ENCODE results near the gene AMZ2. TPM values are rescaled to one million over a fixed set of nuclear protein-coding genes. Genes with fewer than 3 reads are reported as not detected.
A peak's percentile ranks its signal among the peaks of the same experiment; 100 is the strongest.
"Not testable (repeated sequence)": the region's sequence is repeated elsewhere in the genome, so short reads cannot be mapped to it uniquely, and the experiment has no call there.

Gene AMZ2
- total and polyA plus RNA-seq, 4 donors, result 11.6 to 19.6 (median 17.3) TPM

- no peaks in the 10 kb centered on the region for H3K36me3 ChIP-seq (ENCODE audit: control insufficient read depth in 4 of 4, insufficient read depth in 3 of 4, low read depth in 1 of 4, low read length in 3 of 4)
- H3K27me3 ChIP-seq (ENCODE audit: control insufficient read depth in 4 of 4, insufficient read depth in 4 of 4, low read length in 3 of 4), result peaks cover 3 to 15% (median 8%) of the 10 kb centered on the region in 4 donors
- H3K27ac ChIP-seq (ENCODE audit: low read depth in 1 of 2, low read length in 2 of 2), result no peak overlapping the region
- peak; percentile 73 for DNase-seq (ENCODE audit: low spot score)
- peak overlapping the region in 2 of 3 donors; percentile 31 to 59 for H3K4me3 ChIP-seq (ENCODE audit: low read depth in 1 of 3, low read length in 3 of 3)
- WGBS, result 5% methylated on average over 31 of the region's 31 CpGs
- H3K9ac ChIP-seq (ENCODE audit: low read depth in 1 of 2, low read length in 2 of 2), result no peak overlapping the region
- TF ChIP-seq NR2F2 (IDR thresholded peaks at IDR 0.05), result peak; percentile 14
- TF ChIP-seq RAD21 (IDR thresholded peaks at IDR 0.05), result peak; percentile 63 to 77
- TF ChIP-seq, protein P1, sequence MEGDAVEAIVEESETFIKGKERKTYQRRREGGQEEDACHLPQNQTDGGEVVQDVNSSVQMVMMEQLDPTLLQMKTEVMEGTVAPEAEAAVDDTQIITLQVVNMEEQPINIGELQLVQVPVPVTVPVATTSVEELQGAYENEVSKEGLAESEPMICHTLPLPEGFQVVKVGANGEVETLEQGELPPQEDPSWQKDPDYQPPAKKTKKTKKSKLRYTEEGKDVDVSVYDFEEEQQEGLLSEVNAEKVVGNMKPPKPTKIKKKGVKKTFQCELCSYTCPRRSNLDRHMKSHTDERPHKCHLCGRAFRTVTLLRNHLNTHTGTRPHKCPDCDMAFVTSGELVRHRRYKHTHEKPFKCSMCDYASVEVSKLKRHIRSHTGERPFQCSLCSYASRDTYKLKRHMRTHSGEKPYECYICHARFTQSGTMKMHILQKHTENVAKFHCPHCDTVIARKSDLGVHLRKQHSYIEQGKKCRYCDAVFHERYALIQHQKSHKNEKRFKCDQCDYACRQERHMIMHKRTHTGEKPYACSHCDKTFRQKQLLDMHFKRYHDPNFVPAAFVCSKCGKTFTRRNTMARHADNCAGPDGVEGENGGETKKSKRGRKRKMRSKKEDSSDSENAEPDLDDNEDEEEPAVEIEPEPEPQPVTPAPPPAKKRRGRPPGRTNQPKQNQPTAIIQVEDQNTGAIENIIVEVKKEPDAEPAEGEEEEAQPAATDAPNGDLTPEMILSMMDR (IDR thresholded peaks at IDR 0.05; ENCODE audit: low read depth, low read length, missing input control), result peak; percentile 75
- TF ChIP-seq SP1 (IDR thresholded peaks at IDR 0.05), result no peak
- no peaks in the 10 kb centered on the region for H3K9me3 ChIP-seq (ENCODE audit: control insufficient read depth in 4 of 4, low read length in 3 of 4)
- H3K4me1 ChIP-seq (ENCODE audit: control insufficient read depth in 4 of 4, insufficient read depth in 4 of 4, low read length in 3 of 4), result peaks cover 28 to 51% (median 39%) of the 10 kb centered on the region in 4 donors
These were observed 47.0 kb upstream of the AMZ2 start for GRCh38 chr17:68200689-68201417.

DNA sequence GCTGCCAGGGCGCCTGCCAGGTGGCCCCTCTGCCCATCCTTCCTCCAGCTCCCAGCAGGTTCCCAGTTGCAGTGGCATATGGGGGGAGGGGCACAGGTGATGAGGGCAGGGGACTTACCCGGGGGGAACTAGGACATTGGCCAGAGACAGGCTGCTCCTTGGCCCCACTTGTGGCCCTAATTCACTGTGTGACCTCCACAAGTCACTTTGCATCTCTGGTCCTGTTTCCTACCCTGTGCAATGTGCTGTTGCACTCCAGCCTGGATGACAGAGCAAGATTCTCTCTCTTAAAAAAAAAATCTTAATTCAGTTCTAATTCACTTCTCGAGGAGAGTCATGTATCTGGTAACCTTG is 46.4 kb upstream of the AMZ2 start:
- peaks cover 26 to 53% (median 37%) of the 10 kb centered on the region in 4 donors for H3K4me1 ChIP-seq (ENCODE audit: control insufficient read depth in 4 of 4, insufficient read depth in 4 of 4, low read length in 3 of 4)
- not testable (repeated sequence) for H3K4me3 ChIP-seq (ENCODE audit: low read depth in 1 of 3, low read length in 3 of 3); H3K36me3 ChIP-seq (ENCODE audit: control insufficient read depth in 4 of 4, insufficient read depth in 3 of 4, low read depth in 1 of 4, low read length in 3 of 4); H3K9me3 ChIP-seq (ENCODE audit: control insufficient read depth in 4 of 4, low read length in 3 of 4); H3K27ac ChIP-seq (ENCODE audit: low read depth in 1 of 2, low read length in 2 of 2); H3K9ac ChIP-seq (ENCODE audit: low read depth in 1 of 2, low read length in 2 of 2); DNase-seq (ENCODE audit: low spot score)
- WGBS, result 46% methylated on average over 3 of the region's 3 CpGs
- H3K27me3 ChIP-seq (ENCODE audit: control insufficient read depth in 4 of 4, insufficient read depth in 4 of 4, low read length in 3 of 4), result peaks cover 3 to 12% (median 6%) of the 10 kb centered on the region in 4 donors

GRCh38 chr17:68202321-68202720 is 45.5 kb upstream of the AMZ2 start:
- H3K9ac ChIP-seq (ENCODE audit: low read depth in 1 of 2, low read length in 2 of 2); H3K36me3 ChIP-seq (ENCODE audit: control insufficient read depth in 4 of 4, insufficient read depth in 3 of 4, low read depth in 1 of 4, low read length in 3 of 4); H3K9me3 ChIP-seq (ENCODE audit: control insufficient read depth in 4 of 4, low read length in 3 of 4); DNase-seq (ENCODE audit: low spot score); H3K27ac ChIP-seq (ENCODE audit: low read depth in 1 of 2, low read length in 2 of 2); H3K4me3 ChIP-seq (ENCODE audit: low read depth in 1 of 3, low read length in 3 of 3): not testable (repeated sequence)
- peaks cover 18 to 44% (median 28%) of the 10 kb centered on the region in 4 donors for H3K4me1 ChIP-seq (ENCODE audit: control insufficient read depth in 4 of 4, insufficient read depth in 4 of 4, low read length in 3 of 4)
- WGBS, result 98% methylated on average over 2 of the region's 2 CpGs
- peaks cover 1 to 12% (median 5%) of the 10 kb centered on the region in 4 donors for H3K27me3 ChIP-seq (ENCODE audit: control insufficient read depth in 4 of 4, insufficient read depth in 4 of 4, low read length in 3 of 4)

GRCh38 chr17:68204736-68205135 is 43.1 kb upstream of the AMZ2 start:
- Histone ChIP-seq H3K36me3 (ENCODE audit: control insufficient read depth in 4 of 4, insufficient read depth in 3 of 4, low read depth in 1 of 4, low read length in 3 of 4) (no peaks in the 10 kb centered on the region), H3K9me3 (ENCODE audit: control insufficient read depth in 4 of 4, low read length in 3 of 4) (no peaks in the 10 kb centered on the region), H3K27me3 (ENCODE audit: control insufficient read depth in 4 of 4, insufficient read depth in 4 of 4, low read length in 3 of 4) (peaks cover 0 to 3% (median 0%) of the 10 kb centered on the region in 4 donors), H3K27ac (ENCODE audit: low read depth in 1 of 2, low read length in 2 of 2) (peak overlapping the region in 1 of 2 donors; percentile 78), H3K4me3 (ENCODE audit: low read depth in 1 of 3, low read length in 3 of 3) (peak overlapping the region in 1 of 3 donors; percentile 65), H3K4me1 (ENCODE audit: control insufficient read depth in 4 of 4, insufficient read depth in 4 of 4, low read length in 3 of 4) (peaks cover 5 to 24% (median 14%) of the 10 kb centered on the region in 4 donors), H3K9ac (ENCODE audit: low read depth in 1 of 2, low read length in 2 of 2) (no peak overlapping the region)
- DNase-seq (ENCODE audit: low spot score), result no peak
- TF ChIP-seq, protein P2, sequence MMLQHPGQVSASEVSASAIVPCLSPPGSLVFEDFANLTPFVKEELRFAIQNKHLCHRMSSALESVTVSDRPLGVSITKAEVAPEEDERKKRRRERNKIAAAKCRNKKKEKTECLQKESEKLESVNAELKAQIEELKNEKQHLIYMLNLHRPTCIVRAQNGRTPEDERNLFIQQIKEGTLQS (IDR thresholded peaks at IDR 0.05), result no peak
- TF ChIP-seq HNF4G (IDR thresholded peaks at IDR 0.05) (no peak), YY1 (IDR thresholded peaks at IDR 0.05) (no peak), FOXA2 (IDR thresholded peaks at IDR 0.05) (no peak), RAD21 (IDR thresholded peaks at IDR 0.05) (no peak), TAF1 (conservative IDR thresholded peaks at IDR 0.05) (no peak)
- TF ChIP-seq, protein P3, sequence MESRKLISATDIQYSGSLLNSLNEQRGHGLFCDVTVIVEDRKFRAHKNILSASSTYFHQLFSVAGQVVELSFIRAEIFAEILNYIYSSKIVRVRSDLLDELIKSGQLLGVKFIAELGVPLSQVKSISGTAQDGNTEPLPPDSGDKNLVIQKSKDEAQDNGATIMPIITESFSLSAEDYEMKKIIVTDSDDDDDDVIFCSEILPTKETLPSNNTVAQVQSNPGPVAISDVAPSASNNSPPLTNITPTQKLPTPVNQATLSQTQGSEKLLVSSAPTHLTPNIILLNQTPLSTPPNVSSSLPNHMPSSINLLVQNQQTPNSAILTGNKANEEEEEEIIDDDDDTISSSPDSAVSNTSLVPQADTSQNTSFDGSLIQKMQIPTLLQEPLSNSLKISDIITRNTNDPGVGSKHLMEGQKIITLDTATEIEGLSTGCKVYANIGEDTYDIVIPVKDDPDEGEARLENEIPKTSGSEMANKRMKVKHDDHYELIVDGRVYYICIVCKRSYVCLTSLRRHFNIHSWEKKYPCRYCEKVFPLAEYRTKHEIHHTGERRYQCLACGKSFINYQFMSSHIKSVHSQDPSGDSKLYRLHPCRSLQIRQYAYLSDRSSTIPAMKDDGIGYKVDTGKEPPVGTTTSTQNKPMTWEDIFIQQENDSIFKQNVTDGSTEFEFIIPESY (IDR thresholded peaks at IDR 0.05), result no peak
- WGBS, result 5% methylated on average over 22 of the region's 22 CpGs
